22Rv1 (cell line): ENCODE results near the gene POU2F1.

Experiments used
- H3K27ac ChIP-seq: fragments of 450-650 bp; 2 replicates; pipeline ENCODE4 v1.5.1; 2017
- CTCF ChIP-seq: fragments of 450-650 bp; IDR thresholded peaks from 2 replicates; pipeline ENCODE4 v1.5.1; 2017; ENCODE audit warnings: mild to moderate bottlenecking
- ZFX ChIP-seq: fragments of 450-650 bp; IDR thresholded peaks from 2 replicates; pipeline ENCODE4 v1.6.1; 2017; ENCODE audit warnings: antibody characterized with exemption, borderline replicate concordance

The POU2F1 gene

DNA sequence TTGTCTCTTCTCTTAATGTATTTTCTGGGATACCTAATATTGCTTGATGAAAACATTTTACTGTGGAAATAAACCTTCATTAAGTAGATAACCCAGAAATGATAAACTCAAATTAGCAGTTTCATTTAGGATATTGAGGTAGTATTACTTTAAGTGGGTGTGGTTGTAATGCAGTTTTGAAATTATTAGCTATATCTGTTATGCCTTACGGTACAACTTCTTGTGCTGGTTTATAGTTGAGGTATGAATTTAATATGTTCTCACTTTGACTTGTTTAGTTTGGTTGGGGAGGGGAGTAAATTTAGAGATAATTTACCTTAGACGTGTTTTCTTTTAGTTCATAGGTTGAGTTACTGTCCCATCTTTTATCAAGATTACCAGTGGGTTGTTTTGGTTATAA is 111.0 kb downstream of the POU2F1 start:
- no peak overlapping the region for H3K27ac ChIP-seq
- TF ChIP-seq ZFX (no peak), CTCF (no peak)

- no peak for TF ChIP-seq CTCF
- TF ChIP-seq ZFX: no peak
- H3K27ac ChIP-seq: no peak overlapping the region
These were observed 111.8 kb downstream of the POU2F1 start for GRCh38 chr1:167332503-167332902.

DNA sequence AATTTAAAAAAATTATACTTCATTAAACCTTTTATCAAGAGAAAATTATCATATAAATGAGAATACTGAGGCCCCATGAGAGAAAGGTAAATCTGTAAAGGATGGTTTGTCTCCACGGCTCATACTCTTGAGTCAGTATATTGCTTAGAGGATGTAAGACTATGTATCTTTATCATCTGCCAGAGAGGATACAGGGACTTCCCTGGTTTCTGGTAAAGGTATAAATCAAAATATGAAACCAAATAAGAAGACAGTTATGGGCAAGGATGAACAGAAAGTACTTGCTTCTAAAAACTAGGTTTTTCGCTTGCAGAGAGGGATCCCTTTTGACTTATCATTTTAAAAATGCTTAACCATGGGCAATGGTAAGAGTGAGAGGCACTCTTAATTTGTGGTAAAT is 112.4 kb downstream of the POU2F1 start:
- no peak overlapping the region for H3K27ac ChIP-seq
- TF ChIP-seq CTCF (no peak), ZFX (no peak)

DNA sequence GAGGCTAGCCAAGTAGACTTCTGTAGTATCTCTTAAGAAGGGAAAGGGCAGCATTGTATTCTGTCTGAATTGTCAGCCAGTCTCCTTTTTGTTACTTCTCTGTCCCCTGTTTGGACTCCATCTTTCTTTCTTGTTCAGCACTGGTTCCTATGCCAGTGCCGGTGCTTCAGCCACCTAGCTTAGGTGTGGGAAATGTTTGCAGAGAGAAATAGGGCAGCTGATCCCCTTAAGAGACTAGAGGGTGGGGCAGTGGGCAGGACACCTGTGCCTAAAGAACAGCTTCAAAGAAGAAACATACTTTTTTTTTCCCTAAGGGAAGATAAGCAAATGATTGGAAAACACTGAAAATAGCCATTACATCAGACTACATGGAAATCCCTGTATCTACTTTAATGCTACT is 113.0 kb downstream of the POU2F1 start:
- no peak overlapping the region for H3K27ac ChIP-seq
- TF ChIP-seq CTCF (no peak), ZFX (no peak)

DNA sequence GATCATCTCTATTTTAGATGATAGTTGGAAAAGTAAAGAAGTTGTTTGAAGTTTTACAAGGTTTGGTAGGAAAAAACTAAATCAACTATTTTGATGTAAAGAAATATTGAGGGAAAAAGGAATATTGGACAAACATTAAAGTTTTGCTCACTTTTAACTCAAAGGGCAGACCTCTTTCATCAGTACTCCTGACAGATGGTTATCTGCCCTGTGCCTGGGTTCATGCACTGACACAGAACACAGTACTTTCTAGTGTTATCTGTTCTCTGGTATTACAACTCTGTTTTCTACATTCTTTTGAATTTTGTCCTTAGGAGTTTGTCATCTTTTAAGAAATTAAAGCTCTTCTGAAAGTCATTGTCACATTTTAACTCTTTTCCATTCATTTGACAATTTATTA is 118.7 kb downstream of the POU2F1 start:
- TF ChIP-seq CTCF: no peak
- no peak for TF ChIP-seq ZFX
- H3K27ac ChIP-seq: no peak overlapping the region

- no peak overlapping the region for H3K27ac ChIP-seq
- TF ChIP-seq ZFX: no peak
- peak; percentile 16; the same call in 1 of the 2 replicates for TF ChIP-seq CTCF
These were observed 122.2 kb downstream of the POU2F1 start for GRCh38 chr1:167342846-167343245.

DNA sequence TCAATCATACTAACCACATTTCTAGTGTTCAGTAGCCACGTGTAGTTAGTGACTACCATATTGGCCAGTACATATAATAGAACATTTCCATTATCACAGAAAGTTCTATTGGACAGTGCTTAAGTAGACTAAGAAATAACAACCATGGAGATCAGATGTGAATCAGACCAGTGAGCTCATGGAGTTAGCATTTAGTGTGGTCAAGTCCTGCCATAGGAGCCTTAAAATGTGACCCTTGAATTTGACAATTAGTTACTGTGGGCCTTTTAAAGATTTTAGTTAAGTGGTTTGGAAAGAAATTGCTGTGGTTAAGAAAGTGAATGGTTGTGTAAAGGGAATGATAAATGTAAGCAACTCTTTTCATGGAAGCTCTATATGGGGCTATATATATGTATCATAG is 123.4 kb downstream of the POU2F1 start:
- TF ChIP-seq ZFX (no peak), CTCF (no peak)
- H3K27ac ChIP-seq: no peak overlapping the region
